Muscle of leg (tissue), 16 donors: ENCODE data around the gene MMP23B. TPM values are rescaled to one million over a fixed set of nuclear protein-coding genes. Genes with fewer than 3 reads are reported as not detected.
"Not testable (repeated sequence)": the region's sequence is repeated elsewhere in the genome, so short reads cannot be mapped to it uniquely, and the experiment has no call there.

ENCODE experiments used
- DNase-seq: peaks from one replicate; pipeline ENCODE4 v3.0.0; 2013
- H3K27ac ChIP-seq: one replicate; pipeline ENCODE4 v1.5.1; 2013; ENCODE audit warnings: mild to moderate bottlenecking, low read length, control low read depth
- H3K27me3 ChIP-seq: one replicate; pipeline ENCODE4 v1.6.1; 2013; ENCODE audit warnings: low read length; ENCODE audit not compliant: control insufficient read depth, insufficient read depth
- H3K36me3 ChIP-seq: one replicate; pipeline ENCODE4 v1.6.1; 2013; ENCODE audit warnings: low read length; ENCODE audit not compliant: control insufficient read depth, insufficient read depth
- H3K4me1 ChIP-seq: one replicate; pipeline ENCODE4 v1.6.1; 2013; ENCODE audit warnings: low read length; ENCODE audit not compliant: control insufficient read depth, insufficient read depth
- H3K4me3 ChIP-seq: one replicate; pipeline ENCODE4 v1.5.1; 2013; ENCODE audit warnings: low read length, control low read depth
- H3K9me3 ChIP-seq: replicated peaks from 2 replicates; pipeline ENCODE4 v1.6.1; 2013; ENCODE audit warnings: low read depth, low read length; ENCODE audit not compliant: control insufficient read depth
- WGBS: methylation state at CpG from one replicate; pipeline ENCODE4 v1.1.5; 2013; ENCODE audit warnings: missing lambda C conversion rate; ENCODE audit not compliant: insufficient coverage; 5-methylcytosine and 5-hydroxymethylcytosine counted together
- long read RNA-seq, 11 donors: transcript quantifications; one replicate each; lab custom pipeline, GENCODE V29; 2026
- polyA plus RNA-seq, 8 donors: library from polyadenylated mRNA; unstranded; fragments of 120-200 nt; gene quantifications; one replicate each; pipeline versions ENCODE4 v1.2.1 to v1.2.3, GENCODE V29; 2013; ENCODE audit warnings: inconsistent platforms in 1 of 8, low replicate concordance in 1 of 8; ENCODE audit not compliant: insufficient read length in 8 of 8, insufficient read depth in 1 of 8
- total RNA-seq: library from RNA; stranded (reverse); fragments of 120-200 nt; gene quantifications from one replicate; pipeline ENCODE4 v1.2.4, GENCODE V29; 2013

MMP23B gene
- total RNA-seq: 50.7 TPM
- polyA plus RNA-seq: 10 to 100 TPM; 27.6 to 55.6 (median 36.3) TPM
- long read RNA-seq, donor 1, transcript MMP23B-201 (8 exons, 1,326 nt): major isoform, 5 of 7 reads
- long read RNA-seq, donor 1, partial matches to known transcripts: 0 of 7 reads
- long read RNA-seq, donor 1, other reads (novel, unspliced or antisense): 0 of 7 reads
- long read RNA-seq, donor 2, partial matches to known transcripts: 0 of 2 reads
- long read RNA-seq, donor 2, other reads (novel, unspliced or antisense): 0 of 2 reads
- long read RNA-seq, donor 3, transcript MMP23B-201 (8 exons, 1,326 nt): major isoform, 11 of 83 reads
- long read RNA-seq, donor 3, partial matches to known transcripts: 62 of 83 reads
- long read RNA-seq, donor 3, other reads (novel, unspliced or antisense): 5 of 83 reads
- long read RNA-seq, donor 4, transcript MMP23B-201 (8 exons, 1,326 nt): major isoform, 5 of 43 reads
- long read RNA-seq, donor 4, partial matches to known transcripts: 25 of 43 reads
- long read RNA-seq, donor 4, other reads (novel, unspliced or antisense): 7 of 43 reads
- long read RNA-seq, donor 5, transcript MMP23B-201 (8 exons, 1,326 nt): major isoform, 31 of 35 reads
- long read RNA-seq, donor 5, partial matches to known transcripts: 0 of 35 reads
- long read RNA-seq, donor 5, other reads (novel, unspliced or antisense): 0 of 35 reads
- long read RNA-seq, donor 6, transcript MMP23B-201 (8 exons, 1,326 nt): major isoform, 12 of 20 reads
- long read RNA-seq, donor 6, transcript MMP23B-202 (7 exons, 1,309 nt): minor isoform, 7 of 20 reads
- long read RNA-seq, donor 6, partial matches to known transcripts: 0 of 20 reads
- long read RNA-seq, donor 6, other reads (novel, unspliced or antisense): 0 of 20 reads
- long read RNA-seq, donor 7, transcript MMP23B-201 (8 exons, 1,326 nt): major isoform, 15 of 18 reads
- long read RNA-seq, donor 7, partial matches to known transcripts: 0 of 18 reads
- long read RNA-seq, donor 7, other reads (novel, unspliced or antisense): 0 of 18 reads
- long read RNA-seq, donor 8, partial matches to known transcripts: 0 of 3 reads
- long read RNA-seq, donor 8, other reads (novel, unspliced or antisense): 0 of 3 reads
- long read RNA-seq, donor 9, transcript MMP23B-201 (8 exons, 1,326 nt): major isoform, 7 of 13 reads
- long read RNA-seq, donor 9, partial matches to known transcripts: 0 of 13 reads
- long read RNA-seq, donor 9, other reads (novel, unspliced or antisense): 0 of 13 reads
- long read RNA-seq, donor 10, transcript MMP23B-201 (8 exons, 1,326 nt): major isoform, 6 of 8 reads
- long read RNA-seq, donor 10, partial matches to known transcripts: 0 of 8 reads
- long read RNA-seq, donor 10, other reads (novel, unspliced or antisense): 0 of 8 reads
- long read RNA-seq, donor 11, transcript MMP23B-201 (8 exons, 1,326 nt): major isoform, 6 of 13 reads
- long read RNA-seq, donor 11, transcript MMP23B-202 (7 exons, 1,309 nt): minor isoform, 5 of 13 reads
- long read RNA-seq, donor 11, partial matches to known transcripts: 0 of 13 reads
- long read RNA-seq, donor 11, other reads (novel, unspliced or antisense): 0 of 13 reads

GRCh38 chr1:1631782-1632420, at the start of gene MMP23B:
TSS of gene MMP23B (plus strand) at chr1:1632173. CDS start at chr1:1632219, 46 bp downstream.
- peaks cover 8% of the 10 kb centered on the region for H3K4me1 ChIP-seq
- DNase-seq: peak; percentile 79
- H3K27ac ChIP-seq: peak within 1 kb of the TSS; percentile 94
- H3K4me3 ChIP-seq: peak within 1 kb of the TSS; percentile 58
- H3K36me3 ChIP-seq: peaks cover 17% of the 10 kb centered on the region
- WGBS: 1% methylated on average over 41 of the region's 48 CpGs
- H3K9me3 ChIP-seq: no peaks in the 10 kb centered on the region
- peaks cover 13% of the 10 kb centered on the region for H3K27me3 ChIP-seq

GRCh38 chr1:1582585-1583346, 49.2 kb upstream of the MMP23B start:
- WGBS: 79% methylated on average over 8 of the region's 9 CpGs

GRCh38 chr1:1583347-1584010, 48.5 kb upstream of the MMP23B start:
- Histone ChIP-seq H3K36me3 (no peaks in the 10 kb centered on the region), H3K27me3 (peaks cover 20% of the 10 kb centered on the region), H3K4me3 (no peak overlapping the region), H3K9me3 (no peaks in the 10 kb centered on the region), H3K27ac (no peak overlapping the region), H3K4me1 (no peaks in the 10 kb centered on the region)
- 80% methylated on average over 19 of the region's 23 CpGs for whole genome bisulfite sequencing
- no peak for DNase-seq

More at GRCh38 chr1:1582585-1583346, 49.2 kb upstream of the MMP23B start:
- DNase-seq: no peak
- H3K27ac ChIP-seq: no peak overlapping the region
- H3K4me1 ChIP-seq: no peaks in the 10 kb centered on the region
- H3K27me3 ChIP-seq: peaks cover 25% of the 10 kb centered on the region
- H3K9me3 ChIP-seq: no peaks in the 10 kb centered on the region
- H3K36me3 ChIP-seq: no peaks in the 10 kb centered on the region
- H3K4me3 ChIP-seq: no peak overlapping the region

- no peaks in the 10 kb centered on the region for H3K4me1 ChIP-seq
- no peaks in the 10 kb centered on the region for H3K9me3 ChIP-seq
- H3K36me3 ChIP-seq: no peaks in the 10 kb centered on the region
- H3K4me3 ChIP-seq: no peak overlapping the region
- WGBS: 90% methylated on average over 11 of the region's 13 CpGs
- peaks cover 16% of the 10 kb centered on the region for H3K27me3 ChIP-seq
- DNase-seq: no peak
- H3K27ac ChIP-seq: no peak overlapping the region
Measured at GRCh38 chr1:1591452-1591851, 40.5 kb upstream of the MMP23B start.

- peaks cover 8% of the 10 kb centered on the region for H3K4me1 ChIP-seq
- H3K27ac ChIP-seq: no peak overlapping the region
- DNase-seq: no peak
- no peak overlapping the region for H3K4me3 ChIP-seq
- WGBS: 76% methylated on average over 21 of the region's 24 CpGs
- H3K9me3 ChIP-seq: no peaks in the 10 kb centered on the region
- peaks cover 38% of the 10 kb centered on the region for H3K27me3 ChIP-seq
- no peaks in the 10 kb centered on the region for H3K36me3 ChIP-seq
Measured at GRCh38 chr1:1593834-1594601, 38.0 kb upstream of the MMP23B start.

- 48% methylated on average over 4 of the region's 10 CpGs for WGBS
- no peak for DNase-seq
- no peaks in the 10 kb centered on the region for H3K36me3 ChIP-seq
Measured at GRCh38 chr1:1594602-1595260, 37.2 kb upstream of the MMP23B start.

GRCh38 chr1:1595341-1595740, 36.6 kb upstream of the MMP23B start:
- Histone ChIP-seq H3K4me1 (peaks cover 11% of the 10 kb centered on the region), H3K27me3 (peaks cover 44% of the 10 kb centered on the region)
- H3K27ac ChIP-seq, H3K4me3 ChIP-seq, H3K9me3 ChIP-seq, DNase-seq, H3K36me3 ChIP-seq: not testable (repeated sequence)
- 88% methylated on average over 2 of the region's 2 CpGs for WGBS

More at GRCh38 chr1:1594602-1595260, 37.2 kb upstream of the MMP23B start:
- Histone ChIP-seq H3K4me3 (no peak overlapping the region), H3K4me1 (peaks cover 8% of the 10 kb centered on the region), H3K9me3 (no peaks in the 10 kb centered on the region), H3K27ac (no peak overlapping the region), H3K27me3 (peaks cover 42% of the 10 kb centered on the region)
